HG02798 (cell line): ENCODE measurements around the gene AUNIP.

Source experiments
- ATAC-seq: cut with Tn5 transposase; IDR thresholded peaks from one replicate; pipeline ENCODE4 v1.9.1; 2021; ENCODE audit warnings: mild to moderate bottlenecking; ENCODE audit not compliant: unreplicated experiment, poor library complexity

Gene AUNIP

DNA sequence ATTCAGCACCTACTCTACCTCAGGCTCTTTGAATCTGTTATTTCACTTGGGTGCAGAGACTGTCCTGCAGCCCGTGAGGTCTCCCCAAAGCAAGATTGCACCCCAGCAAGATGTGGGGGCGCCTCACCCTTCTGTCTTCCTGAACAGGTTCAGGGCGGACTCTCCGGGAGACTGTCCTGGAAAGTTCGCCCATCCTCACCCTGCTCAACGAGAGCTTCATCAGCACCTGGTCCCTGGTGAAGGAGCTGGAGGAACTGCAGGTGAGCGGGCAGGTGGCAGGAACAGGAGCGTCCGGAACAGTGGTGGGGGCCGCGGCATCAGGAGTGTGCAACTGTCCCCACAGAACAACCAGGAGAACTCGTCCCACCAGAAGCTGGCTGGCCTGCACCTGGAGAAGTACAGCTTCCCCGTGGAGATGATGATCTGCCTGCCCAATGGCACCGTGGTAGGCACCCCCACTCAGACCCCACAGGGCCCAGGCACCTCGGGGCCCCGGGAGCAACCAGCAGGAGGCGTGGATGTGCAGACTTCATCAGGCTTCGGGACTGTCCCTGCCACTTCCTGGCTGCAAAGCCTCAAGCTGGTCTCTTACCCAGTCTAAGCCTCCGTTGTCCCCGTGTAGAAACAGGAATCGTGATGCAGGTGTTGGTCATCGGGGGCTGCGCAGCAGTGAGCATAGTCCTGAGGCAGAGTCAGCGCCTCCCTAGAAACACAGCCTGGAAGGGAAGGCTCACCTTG, 45.4 kb downstream of the AUNIP start:
- ATAC-seq, result no peak

- no peak for ATAC-seq
Measured at GRCh38 chr1:25813071-25813733, 46.1 kb downstream of the AUNIP start.

DNA sequence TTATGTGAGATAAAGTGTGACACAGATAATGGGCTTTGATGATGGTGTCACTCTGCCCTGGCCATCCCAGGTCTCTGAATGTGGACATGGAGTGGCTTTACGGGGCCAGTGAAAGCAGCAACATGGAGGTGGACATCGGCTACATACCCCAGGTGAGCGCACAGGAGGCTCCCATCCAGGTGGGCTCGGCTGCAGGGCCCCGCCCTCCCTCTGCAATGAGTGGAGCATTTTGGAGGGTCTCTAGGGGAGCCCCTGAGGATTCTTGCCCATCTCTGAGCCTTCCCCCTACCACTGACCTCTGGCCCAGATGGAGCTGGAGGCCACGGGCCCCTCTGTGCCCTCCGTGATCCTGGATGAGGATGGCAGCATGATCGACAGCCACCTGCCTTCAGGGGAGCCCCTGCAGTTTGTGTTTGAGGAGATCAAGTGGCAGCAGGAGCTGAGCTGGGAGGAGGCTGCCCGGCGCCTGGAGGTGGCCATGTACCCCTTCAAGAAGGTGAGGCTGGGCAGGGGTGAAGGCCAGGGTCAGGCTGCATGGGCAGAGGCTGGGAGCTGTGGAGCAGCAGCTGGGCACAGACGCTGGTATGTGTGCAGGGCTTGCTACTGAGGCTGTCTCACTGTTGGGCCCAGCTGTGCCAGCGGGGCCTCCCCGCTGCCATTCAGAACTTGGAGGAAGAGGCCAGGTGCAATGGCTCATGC, 47.7 kb downstream of the AUNIP start:
- no peak for ATAC-seq

DNA sequence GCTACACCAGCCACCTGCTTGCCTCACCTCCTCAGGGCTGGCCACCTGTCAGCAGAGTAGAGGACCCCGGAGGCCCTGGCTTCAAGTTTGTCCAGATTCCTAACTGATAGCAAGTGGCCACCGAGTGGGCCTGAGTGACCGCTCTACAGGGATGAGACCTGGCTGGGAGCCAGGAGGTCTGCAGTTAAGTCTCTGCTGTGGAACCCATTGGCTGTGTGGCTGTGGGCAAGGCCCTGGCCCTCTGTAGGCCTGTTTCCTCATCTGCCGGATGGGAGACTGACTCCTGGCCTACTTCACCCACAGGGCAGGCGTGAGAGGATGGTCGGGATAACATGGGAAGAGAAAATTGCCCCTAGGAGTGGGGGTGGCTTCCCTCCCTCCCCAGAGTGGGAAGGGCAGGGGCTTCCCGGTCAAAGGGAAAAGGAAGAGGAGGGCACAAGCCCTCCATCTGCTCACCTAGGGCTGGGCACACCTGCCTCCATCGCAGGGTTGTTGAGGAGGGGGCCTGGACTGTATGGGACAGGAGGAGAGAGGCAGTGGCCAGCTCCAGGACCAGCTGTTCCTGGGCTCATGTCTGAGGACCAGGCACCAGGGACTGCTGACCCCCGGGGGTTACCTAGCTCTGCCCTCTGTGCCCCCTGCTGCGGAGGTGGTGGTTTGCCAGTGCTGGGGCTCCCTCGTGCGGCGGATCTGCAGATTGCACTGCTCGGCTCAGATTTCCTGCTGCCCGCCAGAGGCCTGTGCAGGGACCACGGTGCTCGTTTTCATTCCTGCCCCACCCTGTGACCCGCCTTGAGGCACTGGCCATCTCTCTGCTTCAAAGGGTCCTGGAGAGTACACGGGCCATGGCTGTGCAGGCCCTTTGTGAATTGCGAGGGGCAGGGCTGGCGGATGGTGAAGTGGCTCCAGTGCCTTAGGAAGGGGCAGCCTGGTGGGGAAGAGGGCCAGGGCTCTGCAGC, 48.6 kb downstream of the AUNIP start:
- ATAC-seq, result no peak

DNA sequence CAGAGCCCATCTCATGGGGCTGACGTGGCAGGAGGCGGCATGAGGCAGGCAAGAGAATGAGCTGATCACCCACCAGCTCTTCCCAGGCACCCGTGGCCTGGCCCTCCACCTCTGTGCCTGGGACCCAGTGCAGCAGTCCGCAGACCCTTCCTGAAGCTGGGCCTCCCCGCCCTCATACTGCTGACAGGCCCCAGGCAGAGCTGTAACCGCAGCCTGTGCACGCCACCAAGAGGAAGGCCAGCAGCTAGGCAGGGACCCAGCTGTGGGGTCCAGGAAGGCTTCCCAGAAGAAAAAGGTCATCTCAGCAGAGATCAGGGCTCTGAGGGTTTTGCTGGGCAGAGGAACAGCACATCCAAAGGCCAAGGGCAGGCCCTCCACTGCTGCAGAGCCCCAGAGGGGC, 49.3 kb downstream of the AUNIP start:
- no peak for ATAC-seq

DNA sequence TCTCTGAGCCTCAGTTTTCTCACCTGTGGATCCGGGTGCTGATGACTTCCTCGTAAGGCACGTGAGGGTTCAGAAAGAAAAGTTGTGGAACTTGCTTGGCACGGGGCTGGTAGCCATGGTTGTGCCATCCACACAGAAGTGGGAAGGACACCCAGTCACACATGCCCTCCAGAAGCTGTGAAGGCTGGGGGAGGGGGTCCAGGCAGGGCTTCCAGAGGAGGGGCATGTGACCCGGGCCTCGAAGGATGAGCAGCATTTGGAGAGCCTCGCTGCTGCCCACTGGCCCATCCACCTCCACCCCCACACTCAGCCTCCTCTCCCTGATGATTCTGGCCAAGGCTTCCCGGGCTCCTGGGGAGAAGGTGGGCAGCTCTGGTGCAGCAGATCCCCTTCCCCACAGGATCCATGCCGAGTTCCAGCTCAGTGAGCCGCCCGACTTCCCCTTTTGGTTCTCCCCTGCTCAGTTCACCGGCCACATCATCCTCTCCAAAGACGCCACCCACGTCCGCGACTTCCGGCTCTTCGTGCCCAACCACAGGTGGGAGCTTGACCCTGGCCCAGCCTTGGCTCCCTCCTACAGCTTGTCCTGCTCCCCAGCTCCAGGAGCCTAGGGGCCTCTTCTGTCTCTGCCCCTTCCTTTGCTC, 49.9 kb downstream of the AUNIP start:
- no peak for ATAC-seq

GRCh38 chr1:25808481-25809244, 50.6 kb downstream of the AUNIP start:
- no peak for ATAC-seq

DNA sequence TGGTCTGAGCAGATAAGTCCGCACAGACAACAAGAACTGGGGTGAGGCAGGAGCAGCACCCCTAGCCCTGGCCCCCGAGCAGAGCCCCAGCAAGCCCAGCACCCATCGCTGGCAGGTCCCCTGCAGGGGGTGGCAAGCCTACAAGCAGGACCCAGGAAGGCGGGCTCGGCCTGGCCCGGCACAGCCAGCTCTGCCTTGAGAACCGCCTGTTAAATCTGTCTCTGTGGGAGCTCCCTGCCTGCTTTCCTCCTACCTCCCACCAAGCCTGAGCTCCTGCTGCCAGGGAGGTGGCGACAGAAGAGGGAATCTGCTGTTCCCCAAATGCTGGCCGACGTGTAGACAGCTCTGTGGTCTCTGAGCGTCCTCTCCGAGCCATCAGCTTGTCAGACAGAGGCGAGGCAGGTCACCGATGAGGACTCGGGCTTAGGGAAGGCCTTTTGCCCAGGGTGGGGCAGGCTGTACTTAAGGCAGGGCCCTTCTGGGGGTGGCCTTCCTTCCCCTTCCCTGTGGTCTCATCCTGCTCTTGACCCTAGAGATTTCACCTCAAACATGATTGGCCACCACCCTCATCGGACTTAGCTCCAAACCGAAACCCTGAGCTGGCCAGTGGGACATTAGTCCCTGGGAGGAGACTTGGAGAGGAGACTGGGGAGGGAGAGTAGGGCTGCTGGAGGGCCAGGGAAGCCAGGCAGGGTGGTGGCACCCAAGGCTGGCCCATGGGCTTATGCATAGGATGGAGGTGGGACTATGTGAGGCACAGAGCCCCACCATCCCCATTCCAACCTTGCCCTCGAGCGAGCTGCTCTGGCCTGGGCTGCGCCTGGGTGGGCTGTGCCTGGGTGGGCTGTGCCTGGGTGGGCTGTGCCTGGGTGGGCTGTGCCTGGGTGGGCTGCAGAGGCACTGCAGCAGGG, 51.5 kb downstream of the AUNIP start:
- no peak for ATAC-seq

DNA sequence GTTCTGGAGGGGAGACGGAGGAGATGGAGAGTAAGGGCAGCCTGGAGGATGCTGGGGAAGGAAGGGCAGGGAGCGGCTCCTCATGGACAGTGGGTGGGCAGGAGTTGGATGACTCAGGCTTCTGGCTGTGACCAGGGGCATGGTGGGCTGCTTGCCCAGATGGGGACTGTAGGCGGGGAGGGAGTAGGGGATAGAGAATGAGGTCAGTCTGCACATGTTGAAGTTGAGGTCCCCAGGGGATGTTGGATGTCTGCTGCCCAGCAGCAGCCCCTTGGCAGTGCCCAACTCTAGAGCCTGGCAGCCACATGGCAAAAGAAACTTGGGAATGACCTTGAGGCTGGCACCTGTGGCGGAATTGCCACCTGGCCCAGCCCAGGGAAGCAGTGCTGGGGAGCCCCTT, 52.8 kb downstream of the AUNIP start:
- ATAC-seq, result no peak

- ATAC-seq, result no peak
Measured at GRCh38 chr1:25805863-25806225, 53.4 kb downstream of the AUNIP start.

GRCh38 chr1:25804964-25805862, 54.0 kb downstream of the AUNIP start:
- ATAC-seq, result no peak

GRCh38 chr1:25804244-25804963, 54.9 kb downstream of the AUNIP start:
- ATAC-seq, result no peak

- ATAC-seq, result no peak
Measured at GRCh38 chr1:25803368-25803767, 55.9 kb downstream of the AUNIP start.

GRCh38 chr1:25802915-25803314, 56.3 kb downstream of the AUNIP start:
- no peak for ATAC-seq

GRCh38 chr1:25800703-25801377, 58.4 kb downstream of the AUNIP start:
- no peak for ATAC-seq
